ENCODE data around the gene NDUFAF4.

- TF ChIP-seq, protein P1, sequence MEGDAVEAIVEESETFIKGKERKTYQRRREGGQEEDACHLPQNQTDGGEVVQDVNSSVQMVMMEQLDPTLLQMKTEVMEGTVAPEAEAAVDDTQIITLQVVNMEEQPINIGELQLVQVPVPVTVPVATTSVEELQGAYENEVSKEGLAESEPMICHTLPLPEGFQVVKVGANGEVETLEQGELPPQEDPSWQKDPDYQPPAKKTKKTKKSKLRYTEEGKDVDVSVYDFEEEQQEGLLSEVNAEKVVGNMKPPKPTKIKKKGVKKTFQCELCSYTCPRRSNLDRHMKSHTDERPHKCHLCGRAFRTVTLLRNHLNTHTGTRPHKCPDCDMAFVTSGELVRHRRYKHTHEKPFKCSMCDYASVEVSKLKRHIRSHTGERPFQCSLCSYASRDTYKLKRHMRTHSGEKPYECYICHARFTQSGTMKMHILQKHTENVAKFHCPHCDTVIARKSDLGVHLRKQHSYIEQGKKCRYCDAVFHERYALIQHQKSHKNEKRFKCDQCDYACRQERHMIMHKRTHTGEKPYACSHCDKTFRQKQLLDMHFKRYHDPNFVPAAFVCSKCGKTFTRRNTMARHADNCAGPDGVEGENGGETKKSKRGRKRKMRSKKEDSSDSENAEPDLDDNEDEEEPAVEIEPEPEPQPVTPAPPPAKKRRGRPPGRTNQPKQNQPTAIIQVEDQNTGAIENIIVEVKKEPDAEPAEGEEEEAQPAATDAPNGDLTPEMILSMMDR (conservative IDR thresholded peaks at IDR 0.05; ENCODE audit: low read depth in 2 of 2), result no peak
- TF ChIP-seq EZH2phosphoT487 (IDR thresholded peaks at IDR 0.05; ENCODE audit: unreplicated experiment) (no peak), JUNB (IDR thresholded peaks at IDR 0.05; ENCODE audit: unreplicated experiment) (no peak), POLR2AphosphoS5 (IDR thresholded peaks at IDR 0.05; ENCODE audit: low read depth) (no peak)
Observed at GRCh38 chr6:96907498-96907897, 9.8 kb upstream of the NDUFAF4 start.
